Ishikawa (cell line): ENCODE measurements around the gene COL16A1.

Experiments used
- CEBPB ChIP-seq: IDR thresholded peaks from 2 replicates; pipeline ENCODE4 v1.6.1; 2012
- CREB1 ChIP-seq: IDR thresholded peaks from 2 replicates; pipeline ENCODE4 v1.6.1; 2012; ENCODE audit warnings: low read depth
- EGR1 ChIP-seq: IDR thresholded peaks from 2 replicates; pipeline ENCODE4 v1.6.1; 2012
- EP300 ChIP-seq: IDR thresholded peaks from 2 replicates; pipeline ENCODE4 v1.6.1; 2012; ENCODE audit warnings: borderline replicate concordance
- FOXM1 ChIP-seq: IDR thresholded peaks from 2 replicates; pipeline ENCODE4 v1.6.1; 2012; ENCODE audit warnings: low read depth, borderline replicate concordance
- MAX ChIP-seq: IDR thresholded peaks from 2 replicates; pipeline ENCODE4 v1.6.1; 2012
- NFIC ChIP-seq: IDR thresholded peaks from 2 replicates; pipeline ENCODE4 v1.6.1; 2012
- RAD21 ChIP-seq: IDR thresholded peaks from 2 replicates; pipeline ENCODE4 v1.6.1; 2012; ENCODE audit warnings: low read depth
- REST ChIP-seq: IDR thresholded peaks from 2 replicates; pipeline ENCODE4 v1.6.1; 2012; ENCODE audit warnings: low read depth, mild to moderate bottlenecking
- TAF1 ChIP-seq: IDR thresholded peaks from 2 replicates; pipeline ENCODE4 v1.6.1; 2012; ENCODE audit warnings: low read depth, mild to moderate bottlenecking
- TEAD4 ChIP-seq: IDR thresholded peaks from 2 replicates; pipeline ENCODE4 v1.6.1; 2012
- USF1 ChIP-seq: IDR thresholded peaks from 2 replicates; pipeline ENCODE4 v1.6.1; 2012
- YY1 ChIP-seq: IDR thresholded peaks from 2 replicates; pipeline ENCODE4 v1.6.1; 2012; ENCODE audit warnings: low read depth
- ZBTB7A ChIP-seq: IDR thresholded peaks from 2 replicates; pipeline ENCODE4 v1.6.1; 2012; ENCODE audit warnings: low read depth

- TF ChIP-seq RAD21 (no peak), EGR1 (no peak), CREB1 (no peak), REST (no peak), USF1 (no peak), TAF1 (no peak), TEAD4 (no peak), MAX (no peak), EP300 (no peak), ZBTB7A (no peak), FOXM1 (no peak), NFIC (no peak), YY1 (no peak), CEBPB (no peak)
Observed at GRCh38 chr1:31657972-31658510, 45.8 kb downstream of the COL16A1 start.
